ENCODE measurements around the gene CNRIP1.

DNA sequence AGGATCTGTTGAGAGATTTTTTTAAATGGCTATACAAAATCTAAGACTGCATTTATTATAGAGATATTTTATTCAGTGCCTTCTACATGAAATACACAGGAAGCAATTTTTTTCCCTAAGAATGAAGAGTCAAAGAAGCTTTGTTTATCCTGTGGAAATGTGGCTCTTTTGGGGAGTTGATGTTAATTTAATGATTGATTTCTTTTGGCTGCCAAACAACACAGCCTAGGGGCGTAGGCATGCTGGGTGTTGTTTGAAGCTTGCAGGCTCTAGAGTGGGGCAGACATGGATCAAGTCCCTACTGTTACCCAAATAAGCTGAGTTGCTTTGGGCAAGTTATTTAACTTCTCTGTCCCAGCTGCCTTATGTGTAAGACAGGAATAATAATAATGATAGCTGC lies 24.3 kb upstream of the CNRIP1 start:
- TF ChIP-seq POLR2A (IDR thresholded peaks at IDR 0.05; ENCODE audit: extremely low read depth, insufficient read length) (no peak), MYC (IDR thresholded peaks at IDR 0.05; ENCODE audit: low read depth, low read length) (no peak)
- TF ChIP-seq, protein P1, sequence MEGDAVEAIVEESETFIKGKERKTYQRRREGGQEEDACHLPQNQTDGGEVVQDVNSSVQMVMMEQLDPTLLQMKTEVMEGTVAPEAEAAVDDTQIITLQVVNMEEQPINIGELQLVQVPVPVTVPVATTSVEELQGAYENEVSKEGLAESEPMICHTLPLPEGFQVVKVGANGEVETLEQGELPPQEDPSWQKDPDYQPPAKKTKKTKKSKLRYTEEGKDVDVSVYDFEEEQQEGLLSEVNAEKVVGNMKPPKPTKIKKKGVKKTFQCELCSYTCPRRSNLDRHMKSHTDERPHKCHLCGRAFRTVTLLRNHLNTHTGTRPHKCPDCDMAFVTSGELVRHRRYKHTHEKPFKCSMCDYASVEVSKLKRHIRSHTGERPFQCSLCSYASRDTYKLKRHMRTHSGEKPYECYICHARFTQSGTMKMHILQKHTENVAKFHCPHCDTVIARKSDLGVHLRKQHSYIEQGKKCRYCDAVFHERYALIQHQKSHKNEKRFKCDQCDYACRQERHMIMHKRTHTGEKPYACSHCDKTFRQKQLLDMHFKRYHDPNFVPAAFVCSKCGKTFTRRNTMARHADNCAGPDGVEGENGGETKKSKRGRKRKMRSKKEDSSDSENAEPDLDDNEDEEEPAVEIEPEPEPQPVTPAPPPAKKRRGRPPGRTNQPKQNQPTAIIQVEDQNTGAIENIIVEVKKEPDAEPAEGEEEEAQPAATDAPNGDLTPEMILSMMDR (IDR thresholded peaks at IDR 0.05; ENCODE audit: low read depth, low read length) = no peak
- TF ChIP-seq, protein P2, sequence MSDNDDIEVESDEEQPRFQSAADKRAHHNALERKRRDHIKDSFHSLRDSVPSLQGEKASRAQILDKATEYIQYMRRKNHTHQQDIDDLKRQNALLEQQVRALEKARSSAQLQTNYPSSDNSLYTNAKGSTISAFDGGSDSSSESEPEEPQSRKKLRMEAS (IDR thresholded peaks at IDR 0.05; ENCODE audit: low read depth, low read length) = no peak

Measured in NB4 (cell line).